HepG2 (cell line): Measurements from ENCODE around the gene SQSTM1. TPM values are rescaled to one million over a fixed set of nuclear protein-coding genes. Genes with fewer than 3 reads are reported as not detected.

ENCODE experiments used
- AGO1 ChIP-seq: fragments of 200-400 bp; formaldehyde crosslinking; IDR thresholded peaks from 2 replicates; pipeline ENCODE4 v1.6.1; 2017; ENCODE audit warnings: mild to moderate bottlenecking, low read depth, low read length, moderate library complexity; ENCODE audit not compliant: poor library complexity, severe bottlenecking
- ATF4 ChIP-seq, 2 experiments: fragments of 450-650 bp in 1 of 2; sonication (generic) in 1 of 2; formaldehyde crosslinking; IDR thresholded peaks; 2 replicates each; pipeline versions ENCODE4 v1.5.0 to v1.8.0; 2020 to 2022; ENCODE audit warnings: mild to moderate bottlenecking in 1 of 2, missing genetic modification reagents in 1 of 2
- BRD4 ChIP-seq: sonication (generic); formaldehyde crosslinking; IDR thresholded peaks from 2 replicates; pipeline ENCODE4 v1.4.0; 2020; ENCODE audit warnings: missing genetic modification reagents
- DDIT3 ChIP-seq: sonication (generic); formaldehyde crosslinking; IDR thresholded peaks from 2 replicates; pipeline ENCODE4 v1.4.0; 2020; ENCODE audit warnings: mild to moderate bottlenecking, missing genetic modification reagents
- GATAD1 ChIP-seq: IDR thresholded peaks from 2 replicates; pipeline ENCODE4 v1.6.1; 2016; ENCODE audit warnings: missing genetic modification reagents, missing compliant biosample characterization
- HNF1A ChIP-seq, 2 experiments: sonication (generic) in 1 of 2; formaldehyde crosslinking in 1 of 2; IDR thresholded peaks; 2 replicates each; pipeline versions ENCODE4 v1.4.0 to v1.6.1; 2016 to 2020; ENCODE audit warnings: borderline replicate concordance in 1 of 2, low read depth in 1 of 2, mild to moderate bottlenecking in 1 of 2, missing genetic modification reagents in 1 of 2
- MYNN ChIP-seq: sonication (generic); formaldehyde crosslinking; IDR thresholded peaks from 2 replicates; pipeline ENCODE4 v1.4.0; 2020; ENCODE audit warnings: mild to moderate bottlenecking, low read depth, missing genetic modification reagents
- REL ChIP-seq: sonication (generic); formaldehyde crosslinking; conservative IDR thresholded peaks from 2 replicates; pipeline ENCODE4 v1.8.0; 2022; ENCODE audit warnings: mild to moderate bottlenecking, missing genetic modification reagents, moderate library complexity
- RORA ChIP-seq: sonication (generic); formaldehyde crosslinking; IDR thresholded peaks from 2 replicates; pipeline ENCODE4 v1.5.0; 2020; ENCODE audit warnings: mild to moderate bottlenecking, missing genetic modification reagents, moderate library complexity
- RXRB ChIP-seq: IDR thresholded peaks from 2 replicates; pipeline ENCODE4 v1.6.1; 2016; ENCODE audit warnings: borderline replicate concordance, missing genetic modification reagents, missing compliant biosample characterization
- TMF1 ChIP-seq: sonication (generic); formaldehyde crosslinking; IDR thresholded peaks from 2 replicates; pipeline ENCODE4 v1.8.1; 2022; ENCODE audit warnings: low read depth, missing genetic modification reagents
- ZBTB33 ChIP-seq: sonication (generic); formaldehyde crosslinking; IDR thresholded peaks from 2 replicates; pipeline ENCODE4 v1.4.0; 2020; ENCODE audit warnings: missing genetic modification reagents
- ZNF333 ChIP-seq: sonication (generic); formaldehyde crosslinking; IDR thresholded peaks from 2 replicates; pipeline ENCODE4 v1.4.0; 2020; ENCODE audit warnings: mild to moderate bottlenecking, missing genetic modification reagents, borderline replicate concordance
- ZNF367 ChIP-seq: sonication (generic); formaldehyde crosslinking; IDR thresholded peaks from 2 replicates; pipeline ENCODE4 v1.4.0; 2020; ENCODE audit warnings: missing genetic modification reagents, borderline replicate concordance
- ZSCAN12 ChIP-seq: sonication (generic); formaldehyde crosslinking; IDR thresholded peaks from 2 replicates; pipeline ENCODE4 v1.9.0; 2021; ENCODE audit warnings: mild to moderate bottlenecking, missing genetic modification reagents
- polyA plus RNA-seq, 8 experiments: library from polyadenylated mRNA; depleted of rRNA in 3 of 8; stranded (reverse) in 7 of 8; unstranded in 1 of 8; fragments of >200 nt; fragmentation: Illumina TruSeq in 4 of 8; extraction: Trizol in 4 of 8; gene quantifications; 2 replicates each; pipeline versions ENCODE4 v1.2.1 to v1.2.3, GENCODE V29; 2011 to 2016; ENCODE audit warnings: low read depth in 4 of 8, missing spikeins in 1 of 8, mixed read lengths in 1 of 8; ENCODE audit not compliant: insufficient read depth in 1 of 8
- total RNA-seq, 5 experiments: library from RNA; depleted of rRNA; stranded (reverse); fragments of >200 nt; fragmentation: Illumina TruSeq; extraction: Trizol; gene quantifications; 2 replicates each; pipeline ENCODE4 v1.2.3, GENCODE V29; 2016; ENCODE audit warnings: low read depth in 1 of 5

Gene SQSTM1
- total and polyA plus RNA-seq, 2 of the 13 experiments (the other 11 are each of a cell fraction or from before 2014, with no cell fraction given) = 90.9 to 160 TPM

GRCh38 chr5:179795863-179796833, 24.6 kb upstream of the SQSTM1 start (continued):
- TF ChIP-seq HNF1A (IDR thresholded peaks at IDR 0.05; ENCODE audit: low read depth) = no peak
- no peak for TF ChIP-seq HNF1A (CRISPR knock-in tag; IDR thresholded peaks at IDR 0.05; ENCODE audit: borderline replicate concordance)
- TF ChIP-seq RORA (CRISPR knock-in tag) = no peak
- no peak for TF ChIP-seq DDIT3 (CRISPR knock-in tag)
- no peak for TF ChIP-seq ATF4 (CRISPR knock-in tag; IDR thresholded peaks at IDR 0.05)
- TF ChIP-seq GATAD1 (CRISPR knock-in tag) = peak; percentile 14; the same call in 1 of the 2 replicates
- TF ChIP-seq BRD4 (CRISPR knock-in tag) = no peak
- 0 out of 2 replicates have a peak, but pooled peaks have one; percentile 68 for TF ChIP-seq ZSCAN12 (CRISPR knock-in tag)
- peak; percentile 98 for TF ChIP-seq AGO1
- 0 out of 2 replicates have a peak, but pooled peaks have one; percentile 24 for TF ChIP-seq TMF1 (CRISPR knock-in tag)
- TF ChIP-seq RXRB (CRISPR knock-in tag) = peak; percentile 23; the same call in 1 of the 2 replicates
- TF ChIP-seq ZNF367 = no peak
- no peak for TF ChIP-seq REL (CRISPR knock-in tag)
- TF ChIP-seq ZNF333 = no peak; the same call in 1 of the 2 replicates
- no peak for TF ChIP-seq MYNN (CRISPR knock-in tag)
- peak; percentile 29; the same call in 1 of the 2 replicates for TF ChIP-seq ZBTB33 (CRISPR knock-in tag)
